Heart right ventricle (tissue), 16 donors: Measurements from ENCODE around the gene ALG3. TPM values are rescaled to one million over a fixed set of nuclear protein-coding genes. Genes with fewer than 3 reads are reported as not detected.

Experiments
- ATAC-seq, 8 donors: fragments of 200-7000 bp; cut with Tn5 transposase; one replicate each; pipeline ENCODE4 v1.9.1; 2020; ENCODE audit warnings: mild to moderate bottlenecking in 8 of 8, moderate library complexity in 8 of 8, moderate number of reproducible peaks in 1 of 8
- DNase-seq, 2 donors: peaks; one replicate each; pipeline ENCODE4 v3.0.0-alpha.2; 2020
- H3K27ac ChIP-seq, 10 donors: fragments of 200-600 bp; sonication (generic) in 2 of 10; one replicate each; pipeline versions ENCODE4 v1.5.0 to v1.8.0; 2020 to 2022; ENCODE audit warnings: mild to moderate bottlenecking in 3 of 10
- H3K27me3 ChIP-seq, 7 donors: fragments of 200-600 bp; one replicate each; pipeline ENCODE4 v1.8.0; 2021 to 2022; ENCODE audit warnings: mild to moderate bottlenecking in 2 of 7
- H3K36me3 ChIP-seq, 9 donors: fragments of 200-600 bp; sonication (generic) in 1 of 9; one replicate each; pipeline versions ENCODE4 v1.5.0 to v1.8.0; 2020 to 2022; ENCODE audit warnings: mild to moderate bottlenecking in 2 of 9
- H3K4me1 ChIP-seq, 9 donors: fragments of 200-600 bp; sonication (generic) in 1 of 9; one replicate each; pipeline versions ENCODE4 v1.5.0 to v1.8.0; 2020 to 2022; ENCODE audit warnings: mild to moderate bottlenecking in 4 of 9
- H3K4me3 ChIP-seq, 10 donors: fragments of 200-600 bp; sonication (generic) in 2 of 10; one replicate each; pipeline versions ENCODE4 v1.5.0 to v1.8.0; 2020 to 2022; ENCODE audit warnings: mild to moderate bottlenecking in 7 of 10, moderate library complexity in 2 of 10
- H3K9me3 ChIP-seq, 11 donors: fragments of 200-600 bp in 10 of 11; sonication (generic) in 2 of 11; one replicate each; pipeline versions ENCODE4 v1.5.0 to v1.8.0; 2013 to 2022; ENCODE audit warnings: mild to moderate bottlenecking in 2 of 11, control low read depth in 1 of 11, moderate library complexity in 1 of 11
- CTCF ChIP-seq, 9 donors: fragments of 200-600 bp; sonication (generic) in 2 of 9; IDR thresholded peaks; one replicate each; pipeline versions ENCODE4 v1.5.0 to v1.8.0; 2021 to 2022; ENCODE audit warnings: antibody characterized with exemption in 9 of 9, mild to moderate bottlenecking in 5 of 9, moderate library complexity in 1 of 9
- WGBS, 2 donors: extraction: QIAGEN DNeasy Blood & Tissue Kit; methylation state at CpG; one replicate each; pipeline ENCODE4 v1.1.7; 2013; ENCODE audit warnings: inconsistent platforms in 1 of 2; 5-methylcytosine and 5-hydroxymethylcytosine counted together
- intact Hi-C, 10 donors: fragments of 100-400 bp; cut with DNase I; formaldehyde crosslinking; loops; one replicate each; pipeline versions ENCODE4 v1.11.1 to v1.14.2; 2022
- polyA plus RNA-seq, 2 donors: library from polyadenylated mRNA; stranded (reverse); fragments of 200-250 nt; gene quantifications; one replicate each; pipeline ENCODE4 v1.2.3, GENCODE V29; 2013
- total RNA-seq, 10 donors: library from RNA; stranded (reverse); fragmentation: NEBNext Ultra II Directional in 3 of 10; extraction: Animal tissue kit (Norgen Biotek cat#: 25700) in 3 of 10; gene quantifications; one replicate each; pipeline versions ENCODE4 v1.2.1 to v1.2.4, GENCODE V29; 2021 to 2023
- donor health status: Arrhythmogenic right ventricular cardiomyopathy.
- donor health status: ischemic (EF 13 %, LVEDD 7.1; RV severe dilation, severe dysfunction).
- donor health status: healthy with polysubstance abuse.
- donor health status: DM: no; HTN: yes; CAD: no.
- donor health status: DM: no; HTN: no; CAD: no.
- donor health status: ischemic (EF 25% LVEDD 6.9; RV normal size, moderate dysfunction).
- donor health status: ischemic (EF 25% LVEDD 5.7; RV mildly dilated, moderate dysfunction).
- donor health status: healthy.
- donor health status: DM: yes; HTN: yes; CAD: no.
- donor health status: Ischemic cardiomyopathy.
- donor health status: ischemic (EF 35%, LVEDD 5.7; RV mildly dilated, moderate dysfunction).
- donor health status: nonischemic (EF 11% LVEDD 7.7; RV severe dilation, severe dysfunction).
- donor health status: DM: yes; HTN: yes; CAD: no.
- donor health status: PGD.
- donor health status: ischemic (EF 29% LVEDD 5.4; RV normal size, mild dysfunction).
- donor health status: nonischemic (EF 23%, LVEDD 6.1; RV moderate dilation, normal function).

Gene ALG3
- total and polyA plus RNA-seq, 12 donors: 10.7 to 63.6 (median 14.0) TPM

GRCh38 chr3:184255291-184256039, 6.7 kb upstream of the ALG3 start:
- Histone ChIP-seq H3K36me3 (no peaks in the 10 kb centered on the region), H3K27me3 (peaks cover 0 to 21% (median 18%) of the 10 kb centered on the region in 7 donors), H3K27ac (no peak overlapping the region), H3K4me1 (peaks cover 0 to 11% (median 7%) of the 10 kb centered on the region in 9 donors), H3K9me3 (no peaks in the 10 kb centered on the region), H3K4me3 (no peak overlapping the region)
- TF ChIP-seq CTCF (IDR thresholded peaks at IDR 0.05): no peak
- WGBS, 2 donors: 91 to 93% methylated on average over 3 of the region's 3 CpGs
- ATAC-seq: no peak
- intact Hi-C loops: no loop called here
- no peak for DNase-seq

GRCh38 chr3:184250167-184250828, 1.5 kb upstream of the ALG3 start:
- intact Hi-C loops: loop anchor here in 3 of 10 donors (5.0 kb wide), 3 partner anchors 113 to 353 kb away; partner anchors contain the start of genes ABCC5 (in 1 of the 3) and EIF2B5 (in 1 of the 3)
- Histone ChIP-seq H3K9me3 (no peaks in the 10 kb centered on the region), H3K27ac (peak overlapping the region in 9 of 10 donors; percentile 77 to 94 (median 83)), H3K4me3 (peak overlapping the region; percentile 63 to 92 (median 82)), H3K4me1 (peaks cover 0 to 23% (median 18%) of the 10 kb centered on the region in 9 donors), H3K36me3 (peaks cover 0 to 7% (median 3%) of the 10 kb centered on the region in 9 donors), H3K27me3 (no peaks in the 10 kb centered on the region)
- TF ChIP-seq CTCF (IDR thresholded peaks at IDR 0.05): peak; percentile 86 to 97 (median 93)
- 13 to 14% methylated on average over 20 of the region's 20 CpGs for WGBS, 2 donors
- DNase-seq (peak; percentile 80 to 85), ATAC-seq (peak; percentile 71 to 90 (median 85))

- intact Hi-C loops: loop anchor here (1.0 to 10.0 kb wide), 15 partner anchors 48 to 355 kb away; partner anchors contain the start of genes ABCF3 (in 6 of the 10), EIF2B5 (in 5 of the 10), ABCC5 (in 2 of the 10) and DVL3 (in 2 of the 10)
- Histone ChIP-seq H3K4me1 (peaks cover 0 to 23% (median 18%) of the 10 kb centered on the region in 9 donors), H3K36me3 (peaks cover 0 to 14% (median 9%) of the 10 kb centered on the region in 9 donors), H3K27ac (peak within 1 kb of the TSS in 9 of 10 donors; percentile 77 to 94 (median 83)), H3K9me3 (no peaks in the 10 kb centered on the region), H3K4me3 (peak within 1 kb of the TSS; percentile 63 to 92 (median 82)), H3K27me3 (no peaks in the 10 kb centered on the region)
- whole genome bisulfite sequencing, 2 donors: 0% methylated on average over 54 of the region's 54 CpGs
- TF ChIP-seq CTCF (IDR thresholded peaks at IDR 0.05): peak in 7 of 9 donors; percentile 42 to 66 (median 50)
- peak; percentile 98 to 100 (median 99) for ATAC-seq
- DNase-seq: peak; percentile 94 to 96
Observed at GRCh38 chr3:184249412-184250166, 827 bp upstream of the ALG3 start, which contains the start of gene EEF1AKMT4. EEF1AKMT4 (plus strand) TSS chr3:184249672; CDS start chr3:184249695, 23 bp downstream.
